ENCODE measurements around the gene C1QTNF12.

Gene C1QTNF12

GRCh38 chr1:1282998-1283397, 36.5 kb upstream of the C1QTNF12 start:
- DNase-seq (ENCODE audit: low spot score) = no peak
- no peak for FAIRE-seq

DNA sequence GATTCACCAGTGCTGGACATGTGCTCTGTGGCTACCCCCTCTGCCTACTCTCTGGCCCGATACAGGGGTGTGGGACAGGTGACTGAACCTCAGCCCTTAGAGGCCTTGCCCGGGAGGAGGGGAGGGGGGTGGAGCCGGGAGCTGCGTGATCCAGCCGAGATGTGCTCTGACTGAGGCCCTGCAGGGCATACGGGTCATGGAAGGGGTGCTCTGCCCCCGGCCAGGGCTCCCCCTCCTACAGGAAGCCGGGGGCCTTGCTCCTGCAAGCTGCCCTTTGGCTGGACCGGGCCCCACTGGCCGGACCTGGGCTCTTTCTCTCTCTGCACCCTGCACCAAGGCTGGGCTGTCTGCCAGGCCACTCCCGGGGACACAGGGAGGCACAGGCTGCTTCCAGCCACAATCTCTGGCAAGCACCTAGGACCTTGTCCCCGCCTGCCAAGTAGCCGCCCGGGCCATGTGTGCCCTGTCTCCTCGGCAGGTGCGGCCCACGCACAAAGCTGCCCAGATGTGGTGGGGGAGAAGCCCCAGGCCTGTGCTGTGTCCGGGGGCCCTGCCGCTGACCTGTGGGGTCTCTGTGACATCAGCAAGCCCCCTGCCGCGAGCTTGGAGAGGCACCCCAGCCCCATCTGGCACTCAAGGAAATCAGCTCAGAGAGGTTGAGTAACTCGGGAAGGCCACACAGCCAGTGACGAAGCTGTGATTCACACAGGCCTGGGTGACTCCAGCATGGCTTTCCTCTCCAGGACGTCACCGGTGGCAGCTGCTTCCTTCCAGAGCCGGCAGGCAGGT, 35.2 kb upstream of the C1QTNF12 start:
- FAIRE-seq (no peak), DNase-seq (ENCODE audit: low spot score) (no peak)

DNA sequence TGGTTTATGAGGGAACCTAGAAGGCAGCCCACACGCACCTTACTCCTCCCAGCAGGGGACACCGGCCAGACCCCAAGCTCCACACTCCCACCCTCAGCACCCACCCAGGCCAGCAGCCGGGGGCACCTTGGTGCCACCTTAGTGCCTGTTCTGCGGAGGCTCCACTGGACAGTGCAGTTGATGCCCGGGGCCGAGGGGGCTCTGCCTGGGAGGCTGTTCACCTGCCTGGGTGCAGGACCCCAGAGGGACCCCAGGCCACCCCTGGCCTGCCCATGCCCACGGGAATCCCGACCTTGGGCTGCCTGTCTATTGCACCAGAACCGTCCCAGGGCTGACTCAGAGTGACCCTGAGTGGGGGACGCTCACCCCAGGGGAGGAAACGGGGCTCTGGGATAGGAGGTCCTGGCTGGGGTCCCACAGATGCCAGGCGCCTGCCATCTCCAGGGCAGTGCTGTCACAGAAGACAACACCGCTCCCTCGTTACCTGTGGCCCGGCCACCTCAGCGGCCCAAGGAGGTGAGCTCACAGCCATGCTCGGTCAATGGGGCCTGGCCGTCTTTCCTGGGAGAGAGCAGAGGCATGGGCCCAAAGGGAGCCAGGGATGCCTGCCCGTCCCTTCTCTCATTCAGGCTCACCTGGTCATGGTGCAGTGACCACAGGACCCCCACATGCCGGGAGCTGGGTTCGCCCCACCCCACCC, 34.4 kb upstream of the C1QTNF12 start:
- no peak for DNase-seq (ENCODE audit: low spot score)
- no peak for FAIRE-seq

DNA sequence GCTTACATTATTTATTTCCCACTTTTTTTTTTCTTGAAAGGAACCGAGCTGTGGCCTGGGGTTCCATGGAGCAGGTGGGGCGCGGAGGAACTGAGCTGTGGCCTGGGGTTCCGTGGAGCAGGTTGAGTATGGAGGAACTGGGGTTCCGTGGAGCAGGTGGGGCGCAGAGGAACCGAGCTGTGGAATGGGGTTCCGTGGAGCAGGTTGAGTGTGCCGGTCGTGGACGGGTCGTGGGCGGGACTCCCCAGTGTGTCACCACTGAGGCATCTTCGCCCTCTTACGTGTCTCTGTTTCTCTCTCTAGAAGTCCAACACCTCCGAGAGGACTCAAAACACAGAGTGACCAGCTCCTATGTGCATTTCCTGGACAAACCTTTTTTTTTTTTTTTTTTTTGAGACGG, 32.5 kb upstream of the C1QTNF12 start:
- DNase-seq (ENCODE audit: low spot score) = no peak
- FAIRE-seq = no peak

GRCh38 chr1:1278620-1279019, 32.1 kb upstream of the C1QTNF12 start:
- DNase-seq (ENCODE audit: low spot score) (no peak), FAIRE-seq (no peak)

- no peak for DNase-seq (ENCODE audit: low spot score)
- no peak for FAIRE-seq
Measured at GRCh38 chr1:1275836-1276235, 29.3 kb upstream of the C1QTNF12 start.

GRCh38 chr1:1274931-1275431, 28.5 kb upstream of the C1QTNF12 start:
- FAIRE-seq (no peak), DNase-seq (ENCODE audit: low spot score) (no peak)

DNA sequence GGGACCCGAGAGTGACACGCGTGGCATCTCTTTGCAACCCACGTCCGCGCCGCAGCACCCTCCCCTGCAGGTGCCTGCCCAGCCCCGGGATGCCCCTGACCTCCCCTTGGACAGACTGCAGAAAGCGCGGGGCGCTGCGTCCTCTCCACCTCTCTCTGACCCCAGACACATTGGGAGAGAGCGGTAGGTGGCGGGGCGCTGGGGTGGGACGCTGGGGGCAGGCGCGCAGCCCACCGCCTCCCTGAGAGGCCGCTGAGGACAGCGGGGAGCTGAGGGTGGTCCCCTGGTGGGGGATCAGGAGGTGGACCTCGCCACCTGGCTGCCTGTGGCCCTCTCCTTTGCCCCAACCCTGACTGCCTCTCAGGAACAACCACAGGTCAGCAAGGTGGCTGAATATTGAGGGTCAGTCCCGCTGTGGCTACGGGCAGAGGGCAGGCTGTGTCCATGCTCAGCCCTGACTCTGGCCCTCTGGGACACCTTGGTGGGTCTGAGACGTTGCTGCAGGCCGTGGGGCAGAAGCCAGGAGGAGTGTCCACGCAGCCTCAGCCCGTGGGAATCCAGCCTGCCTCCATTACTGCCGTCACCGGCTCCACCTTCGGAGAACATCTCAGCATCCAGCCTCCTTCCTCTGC, 27.9 kb upstream of the C1QTNF12 start:
- DNase-seq (ENCODE audit: low spot score) (no peak), FAIRE-seq (no peak)

- DNase-seq (ENCODE audit: low spot score) (peak; percentile 95), FAIRE-seq (no peak)
Measured at GRCh38 chr1:1273512-1274298, 27.2 kb upstream of the C1QTNF12 start, which contains the start of gene UBE2J2. Gene UBE2J2, minus strand, starts transcription at chr1:1273854. Its CDS starts 5,862 bp downstream, at chr1:1267992.

GRCh38 chr1:1273209-1273511, 26.6 kb upstream of the C1QTNF12 start:
- FAIRE-seq (no peak), DNase-seq (ENCODE audit: low spot score) (no peak)

- no peak for DNase-seq (ENCODE audit: low spot score)
- no peak for FAIRE-seq
Measured at GRCh38 chr1:1272341-1273208, 26.1 kb upstream of the C1QTNF12 start.

GRCh38 chr1:1270813-1271212, 24.3 kb upstream of the C1QTNF12 start:
- FAIRE-seq = no peak
- no peak for DNase-seq (ENCODE audit: low spot score)

DNA sequence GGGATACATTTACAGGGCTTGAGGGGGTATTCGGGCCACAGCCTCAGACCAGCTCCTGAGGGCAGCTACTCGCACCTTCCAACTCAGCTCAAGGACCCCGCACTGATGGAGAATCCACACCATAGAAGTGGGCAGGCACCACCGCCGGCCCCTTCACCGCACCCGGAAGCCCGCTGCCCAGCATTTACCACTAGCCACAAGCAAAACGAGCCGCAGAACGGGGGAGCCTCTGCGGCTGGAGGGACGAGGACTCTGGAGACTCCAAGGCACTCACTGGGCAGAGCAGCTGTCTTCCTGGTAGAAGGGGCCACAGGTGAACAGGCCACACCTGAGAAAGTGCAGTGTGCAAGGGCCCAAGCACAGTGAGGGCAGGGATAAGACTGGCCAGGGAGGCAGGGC, 21.8 kb upstream of the C1QTNF12 start:
- FAIRE-seq = no peak
- no peak for DNase-seq (ENCODE audit: low spot score)

GRCh38 chr1:1267488-1268283, 21.2 kb upstream of the C1QTNF12 start:
- FAIRE-seq = no peak
- DNase-seq (ENCODE audit: low spot score) = no peak

GRCh38 chr1:1264868-1265272, 18.3 kb upstream of the C1QTNF12 start:
- DNase-seq (ENCODE audit: low spot score) (peak; percentile 42), FAIRE-seq (no peak)

DNA sequence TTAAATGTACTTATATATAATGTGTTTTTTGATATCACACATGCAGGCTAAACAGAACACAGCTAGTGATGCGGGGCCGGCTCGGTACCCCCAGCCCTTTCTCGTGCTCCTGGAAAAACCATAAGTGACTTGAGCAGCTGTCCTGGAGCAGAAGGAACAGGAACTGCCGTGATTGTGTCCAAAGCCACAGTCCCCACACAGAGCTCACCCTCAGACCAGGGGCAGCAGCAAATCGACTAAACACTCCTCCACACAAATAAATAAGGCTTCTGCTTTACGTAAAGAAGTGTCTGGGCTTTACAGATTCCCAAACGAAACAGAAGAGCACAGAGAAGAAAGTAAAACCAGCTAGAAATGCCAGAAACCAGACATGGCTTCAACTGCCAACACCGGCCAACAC, 17.5 kb upstream of the C1QTNF12 start:
- DNase-seq (ENCODE audit: low spot score) (no peak), FAIRE-seq (no peak)

- FAIRE-seq (no peak), DNase-seq (ENCODE audit: low spot score) (no peak)
Measured at GRCh38 chr1:1262758-1263157, 16.2 kb upstream of the C1QTNF12 start.

GRCh38 chr1:1262071-1262470, 15.5 kb upstream of the C1QTNF12 start:
- DNase-seq (ENCODE audit: low spot score) (no peak), FAIRE-seq (no peak)

GRCh38 chr1:1260843-1261560, 14.5 kb upstream of the C1QTNF12 start:
- DNase-seq (ENCODE audit: low spot score) = no peak

More at GRCh38 chr1:1260843-1261560, 14.5 kb upstream of the C1QTNF12 start:
- no peak for FAIRE-seq
